ENCODE data around the gene KRTAP5-1.
A peak's percentile ranks its signal among the peaks of the same experiment; 100 is the strongest.

The KRTAP5-1 gene

DNA sequence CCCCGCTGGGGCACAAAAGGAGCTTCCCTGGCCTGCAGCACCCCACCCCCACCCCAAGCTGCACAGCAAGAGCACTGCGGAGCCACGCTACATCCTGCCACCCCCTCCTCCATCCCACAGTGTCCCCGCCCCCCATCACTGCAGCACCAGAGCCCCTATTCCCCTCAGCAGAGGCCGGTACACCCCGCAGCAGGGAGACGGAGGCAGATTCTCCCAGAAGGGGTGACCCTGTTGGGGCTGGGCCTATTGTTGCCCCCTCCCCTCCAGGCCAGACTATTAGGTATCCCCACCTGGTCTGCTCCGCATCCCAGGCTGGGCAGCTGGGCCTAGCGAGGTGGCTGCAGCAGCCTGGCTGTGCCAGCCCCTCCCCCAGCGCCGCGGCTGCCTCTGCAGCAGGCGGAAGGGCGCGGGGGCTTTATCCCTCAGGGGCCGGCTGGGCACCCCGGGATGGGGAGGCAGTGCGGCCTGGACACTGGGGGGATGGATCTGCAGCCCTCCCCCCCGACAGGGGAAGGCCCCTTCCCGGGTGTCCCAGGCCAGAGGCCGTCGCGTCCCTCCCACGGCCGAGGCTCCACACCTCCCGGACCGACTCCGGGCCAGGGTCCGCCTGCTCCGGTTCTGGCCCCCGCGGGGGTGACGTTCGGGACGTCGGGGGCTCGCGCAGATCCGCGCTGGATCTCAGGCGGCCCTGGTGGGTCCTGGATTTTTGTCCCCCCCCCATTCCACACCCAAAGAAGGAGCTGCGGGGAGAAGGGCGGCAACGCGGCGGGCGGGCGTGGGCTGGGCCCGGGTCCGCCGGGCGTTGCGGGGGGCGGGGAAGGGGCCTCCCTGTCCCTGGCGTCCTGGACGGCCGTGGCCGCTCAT is 14.0 kb downstream of the KRTAP5-1 start:
- DNase-seq = no peak

GRCh38 chr11:1570531-1570895 is 14.6 kb downstream of the KRTAP5-1 start:
- DNase-seq = no peak

DNA sequence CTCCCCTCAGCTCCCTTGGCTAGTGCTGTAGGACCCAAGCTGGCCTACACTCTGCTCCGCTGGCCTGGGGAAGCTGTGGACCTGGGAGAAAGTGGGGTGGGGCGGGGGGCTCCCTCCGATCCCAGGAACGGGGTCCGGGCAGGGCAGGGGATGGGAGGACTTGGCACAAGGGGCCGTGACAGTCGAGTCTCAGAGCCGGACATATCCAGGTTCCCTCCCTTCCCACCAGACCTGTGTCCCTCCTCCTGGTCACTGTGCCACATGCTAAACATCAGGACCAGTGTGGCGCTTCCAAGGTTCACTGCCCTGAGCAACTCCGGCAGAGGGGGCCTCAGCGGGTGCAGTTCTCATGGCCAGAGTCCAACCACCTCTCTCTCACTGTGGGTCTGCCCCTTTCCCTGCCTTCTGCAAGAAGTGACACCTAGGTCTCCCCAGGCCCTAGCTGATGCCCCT is 15.1 kb downstream of the KRTAP5-1 start:
- no peak for DNase-seq

DNA sequence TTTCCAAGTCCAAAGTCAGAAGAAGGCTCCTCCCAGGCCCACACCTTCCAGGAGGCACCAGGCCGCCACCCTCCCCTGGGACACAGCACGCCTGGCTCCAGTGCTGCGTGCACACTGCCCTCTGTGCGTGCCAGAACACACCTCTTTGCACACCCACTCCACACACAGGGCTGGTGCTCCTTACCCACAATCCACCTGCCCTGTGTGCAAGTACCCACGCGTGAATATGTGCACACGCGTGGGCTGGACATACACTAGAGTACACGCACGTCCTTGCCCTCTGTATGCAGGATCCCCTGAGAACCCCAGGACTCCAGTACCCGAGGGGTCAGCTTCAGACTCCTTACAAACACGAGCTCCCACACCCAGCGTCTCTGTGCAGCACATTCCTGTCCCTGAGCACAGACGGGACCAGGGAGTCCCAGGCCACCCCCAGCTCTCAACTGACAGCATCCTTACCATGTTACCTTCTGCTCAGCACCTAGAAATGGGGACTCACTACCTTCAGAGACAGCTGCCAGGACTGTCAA is 15.8 kb downstream of the KRTAP5-1 start:
- DNase-seq = no peak

- DNase-seq = no peak
Observed at GRCh38 chr11:1568441-1568911, 16.6 kb downstream of the KRTAP5-1 start.

DNA sequence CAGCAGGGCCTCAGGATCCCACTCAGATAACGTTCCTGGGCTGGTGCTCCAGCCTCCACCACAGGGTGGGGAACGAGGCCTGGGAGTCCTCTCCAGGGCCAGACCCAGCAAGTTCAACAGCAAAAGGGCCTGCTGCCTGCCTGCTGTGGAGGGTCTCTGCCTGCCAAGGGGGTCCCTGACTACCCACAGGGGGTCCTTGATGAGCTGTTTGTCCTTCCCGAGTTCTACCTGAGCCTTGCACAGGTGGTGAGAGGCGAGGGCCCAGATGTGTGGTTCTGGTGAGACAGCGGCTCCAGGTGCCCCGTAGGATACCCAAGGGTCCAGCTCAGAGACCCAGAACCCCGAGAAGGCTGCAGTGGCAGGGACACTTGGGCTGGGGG is 17.4 kb downstream of the KRTAP5-1 start:
- no peak for DNase-seq

DNA sequence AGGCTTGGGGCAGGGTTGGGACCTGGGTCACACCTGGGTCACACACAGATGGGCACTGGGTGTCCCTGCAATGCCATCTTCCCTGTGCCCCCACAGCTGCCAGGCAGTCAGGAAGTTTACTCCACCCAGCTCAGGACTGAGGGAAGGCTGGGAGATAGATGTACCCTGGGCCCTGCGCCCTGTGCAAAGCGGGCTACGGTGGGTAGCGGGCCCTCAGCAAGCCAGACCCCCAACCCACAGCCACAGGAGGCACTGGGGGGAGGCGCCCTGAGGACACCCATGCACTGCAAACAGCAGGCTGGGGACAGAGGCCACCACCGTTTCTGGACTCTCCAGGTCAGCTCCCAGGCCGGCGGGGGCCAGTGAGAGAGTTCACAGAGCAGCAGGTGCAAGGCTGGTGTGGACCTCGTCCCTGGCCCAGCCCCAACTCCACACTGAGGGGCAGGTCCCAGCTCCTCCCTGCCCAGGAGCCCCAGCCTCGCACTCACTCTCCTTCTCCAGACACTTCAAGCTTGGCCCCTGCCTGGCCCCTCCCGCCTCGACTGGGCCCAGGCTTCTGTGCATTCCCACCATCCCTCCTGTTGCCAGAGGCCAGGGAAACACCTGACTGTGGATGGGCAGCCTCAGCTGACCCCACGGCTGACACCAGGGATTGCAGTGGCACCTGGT is 17.9 kb downstream of the KRTAP5-1 start:
- no peak for DNase-seq

DNA sequence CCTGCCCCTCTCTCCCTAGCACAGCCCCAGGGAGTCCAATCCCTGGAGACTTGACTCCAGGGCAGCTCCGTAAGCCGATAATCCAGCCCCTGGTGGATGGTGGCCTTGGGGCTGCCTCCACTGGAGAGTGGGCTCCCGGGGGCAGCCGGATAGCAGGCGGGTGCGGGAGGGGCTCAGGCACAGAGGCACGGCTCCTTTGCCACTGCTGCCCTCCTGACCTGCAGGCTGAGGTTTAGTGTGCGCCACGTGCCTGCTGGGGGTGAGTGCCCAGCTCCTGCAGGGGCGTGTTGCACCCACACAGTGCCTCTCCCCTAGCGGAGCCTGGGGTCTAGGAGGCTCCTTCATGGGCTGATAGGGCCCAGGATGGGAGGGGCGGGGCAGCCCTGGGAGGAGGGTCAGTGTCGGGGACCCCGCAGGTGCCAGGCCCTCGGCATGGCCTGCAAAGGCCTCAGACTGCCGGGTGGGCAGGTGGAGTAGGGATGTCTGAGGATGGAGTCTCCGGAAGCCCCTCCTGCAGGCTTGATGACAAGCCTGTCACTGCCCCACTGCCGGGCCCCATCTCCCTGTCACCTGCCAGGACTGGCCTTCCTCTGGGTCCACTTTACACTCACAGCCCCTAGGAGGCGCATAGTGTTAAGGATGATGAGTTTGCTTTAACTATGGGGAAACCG is 18.6 kb downstream of the KRTAP5-1 start:
- DNase-seq = no peak

DNA sequence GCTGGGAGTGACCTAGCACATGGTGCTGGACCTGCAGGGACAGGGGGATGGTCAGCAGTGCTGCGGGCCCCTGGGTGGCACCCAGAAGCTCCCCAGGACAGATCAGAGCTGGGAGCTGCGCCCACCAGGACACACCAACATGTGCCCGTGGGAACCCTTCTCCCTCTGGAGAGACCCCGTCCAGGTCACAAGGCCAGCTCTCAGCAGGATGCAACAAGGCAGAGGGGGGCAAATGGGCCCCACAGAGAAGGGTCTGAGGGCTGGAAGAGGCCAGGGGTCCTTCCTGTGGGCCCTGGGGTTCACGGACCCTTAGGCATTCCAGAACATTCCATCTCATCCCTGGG is 19.2 kb downstream of the KRTAP5-1 start:
- no peak for DNase-seq

- no peak for DNase-seq
Observed at GRCh38 chr11:1565173-1565903, 19.7 kb downstream of the KRTAP5-1 start.

DNA sequence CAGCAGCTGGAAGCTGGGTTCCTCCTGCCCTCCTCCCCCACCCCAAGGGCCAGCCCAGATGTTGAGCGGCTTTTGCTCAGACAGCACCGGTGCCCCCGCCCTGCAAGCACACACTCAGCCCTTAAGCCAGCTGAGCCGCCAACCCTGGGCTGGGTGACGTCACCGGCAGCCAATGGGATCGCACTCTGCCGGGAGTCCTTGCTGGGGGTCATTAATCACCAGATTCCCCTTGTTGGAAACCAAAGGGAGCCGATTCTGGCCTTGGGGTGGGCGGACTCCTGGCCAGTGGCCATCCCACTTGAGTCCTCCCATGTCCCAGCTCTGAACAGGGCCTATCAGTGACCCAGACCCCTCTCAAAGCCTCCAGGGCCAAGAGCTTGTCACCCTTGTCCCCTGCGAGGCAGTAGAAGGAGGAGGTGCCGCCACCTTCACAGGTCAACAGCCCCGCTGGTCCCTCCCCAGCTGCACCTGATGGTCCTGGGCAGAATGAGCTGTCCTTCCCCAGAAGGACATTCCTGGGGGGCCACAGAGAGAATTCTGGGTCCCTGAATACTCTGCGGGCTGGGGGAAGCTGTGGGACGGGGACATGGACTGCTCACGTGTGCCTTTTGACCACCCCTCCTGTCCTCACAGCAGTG is 20.4 kb downstream of the KRTAP5-1 start:
- peak; percentile 51 for DNase-seq

- no peak for DNase-seq
Observed at GRCh38 chr11:1563697-1564534, 21.2 kb downstream of the KRTAP5-1 start.

DNA sequence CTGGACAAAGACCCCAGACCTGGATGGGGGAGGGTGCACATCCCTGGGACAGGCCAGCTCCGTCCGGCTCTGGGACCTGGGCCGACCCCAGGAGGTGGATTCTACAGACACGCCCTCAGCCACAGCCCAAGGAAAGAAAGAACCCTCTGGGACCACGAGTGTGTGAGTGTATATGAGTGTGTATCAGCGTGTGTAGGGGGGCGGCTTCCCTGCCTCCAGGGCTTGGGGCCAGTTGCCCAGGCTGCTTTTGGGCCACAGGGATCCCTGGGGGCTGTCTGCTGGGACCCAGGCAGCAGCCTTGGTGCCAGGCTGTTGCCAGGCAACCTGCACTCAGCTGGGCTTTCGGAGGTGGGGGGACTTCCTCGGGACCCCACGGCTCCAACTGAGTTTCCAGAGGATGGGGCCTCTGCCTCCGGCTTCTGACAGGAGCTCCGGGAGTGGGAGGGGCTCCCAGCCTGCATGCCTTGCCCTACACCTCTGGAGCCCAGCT is 21.9 kb downstream of the KRTAP5-1 start:
- no peak for DNase-seq

DNA sequence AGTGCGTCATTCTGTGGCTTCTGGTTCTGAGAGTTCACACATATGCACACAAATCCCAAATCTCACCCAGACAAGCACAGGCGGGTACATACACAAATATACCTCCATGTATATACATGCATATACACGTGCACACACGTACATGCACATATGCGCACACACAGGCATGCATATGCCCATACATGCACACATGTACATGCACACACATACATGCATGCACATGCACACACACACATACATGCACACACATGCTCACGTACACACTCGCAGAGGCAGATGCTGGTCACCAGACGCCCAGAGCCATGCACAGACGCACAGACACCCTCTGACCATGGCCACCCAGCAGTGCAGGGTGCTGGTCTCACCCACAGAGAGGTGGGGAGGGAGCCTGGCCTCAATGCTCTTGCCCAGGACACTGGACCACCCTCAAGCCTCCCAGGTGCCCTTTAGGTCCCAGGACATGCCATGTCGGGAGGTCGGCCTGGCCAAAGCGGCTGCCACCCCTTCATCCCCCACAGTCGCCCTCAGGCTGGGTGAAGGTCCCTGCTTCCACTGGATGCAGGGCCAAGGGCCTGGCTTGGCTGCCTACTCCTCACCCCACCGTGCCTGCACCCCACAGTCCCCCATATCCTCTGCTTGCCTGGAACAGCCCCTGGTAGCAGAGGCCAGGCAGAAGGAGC is 22.5 kb downstream of the KRTAP5-1 start:
- DNase-seq = no peak

- no peak for DNase-seq
Observed at GRCh38 chr11:1561955-1562354, 23.1 kb downstream of the KRTAP5-1 start.

DNA sequence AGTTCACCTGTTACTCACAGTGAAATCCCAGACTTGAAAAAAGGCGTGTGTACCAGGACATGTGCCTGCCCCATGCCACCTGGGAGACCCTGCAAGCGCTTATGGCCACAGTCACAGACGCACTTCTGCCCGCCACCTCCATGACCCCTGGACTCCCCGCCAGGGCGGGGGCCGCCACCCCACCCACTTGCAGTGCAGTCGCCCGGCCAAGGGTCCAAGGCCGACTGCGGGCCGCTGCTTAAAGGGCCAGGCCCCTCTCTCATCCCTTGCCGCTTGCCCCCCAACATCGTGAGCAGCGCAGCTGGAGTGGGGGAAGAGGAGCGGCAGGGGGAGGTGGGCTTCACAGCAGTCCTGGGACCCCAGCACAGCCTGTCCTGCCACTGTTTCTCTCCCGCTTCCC is 23.8 kb downstream of the KRTAP5-1 start:
- no peak for DNase-seq

- no peak for DNase-seq
Observed at GRCh38 chr11:1560649-1561251, 24.3 kb downstream of the KRTAP5-1 start.

GRCh38 chr11:1560002-1560648 is 25.0 kb downstream of the KRTAP5-1 start:
- no peak for DNase-seq

DNA sequence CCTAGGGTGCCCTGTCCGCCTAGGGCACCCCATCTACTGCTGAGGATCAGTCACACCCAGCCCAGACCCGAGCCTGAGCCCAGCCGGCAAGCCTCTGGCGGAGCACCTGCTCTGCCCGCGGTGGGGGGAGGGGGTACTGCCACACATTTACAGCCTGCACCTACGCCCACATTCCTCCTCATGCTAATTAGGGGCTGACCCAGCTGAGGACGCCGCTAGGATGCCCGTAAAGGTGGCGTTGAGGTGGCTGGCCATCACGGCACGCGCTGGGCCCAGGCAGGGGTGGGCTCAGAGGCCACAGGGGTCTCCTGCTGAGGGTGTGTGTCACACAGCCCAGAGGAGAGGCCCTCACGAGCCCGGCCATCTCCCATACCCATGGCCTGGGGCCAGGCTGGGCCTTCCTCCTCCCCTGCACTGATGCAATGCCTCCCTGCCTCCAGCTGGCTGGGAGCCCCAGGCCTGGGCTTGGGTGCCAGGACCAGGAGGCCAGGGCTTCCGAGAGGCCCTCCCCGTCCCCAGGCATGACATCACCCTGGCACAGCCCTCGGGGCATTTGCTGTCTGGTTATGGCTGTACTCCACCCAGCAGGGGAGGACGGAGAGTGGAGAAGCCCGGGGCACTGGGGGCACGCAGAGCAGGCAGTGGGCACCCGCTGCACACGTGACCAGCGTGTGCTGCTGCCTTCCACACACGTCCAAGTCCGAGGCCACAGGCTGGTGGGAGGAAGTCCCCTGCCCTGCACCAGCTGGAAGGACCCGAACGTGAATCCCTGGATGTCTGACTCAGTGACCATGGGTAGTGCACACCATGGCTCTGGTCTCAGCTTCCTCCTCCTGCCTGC is 25.8 kb downstream of the KRTAP5-1 start:
- no peak for DNase-seq

All from MV-4-11 (cell line).